GM18502 (cell line): ENCODE measurements around the gene TRPM3.

Experiments
- ATAC-seq: cut with Tn5 transposase; IDR thresholded peaks from one replicate; pipeline ENCODE4 v1.9.1; 2021; ENCODE audit warnings: mild to moderate bottlenecking; ENCODE audit not compliant: unreplicated experiment, poor library complexity

The TRPM3 gene

DNA sequence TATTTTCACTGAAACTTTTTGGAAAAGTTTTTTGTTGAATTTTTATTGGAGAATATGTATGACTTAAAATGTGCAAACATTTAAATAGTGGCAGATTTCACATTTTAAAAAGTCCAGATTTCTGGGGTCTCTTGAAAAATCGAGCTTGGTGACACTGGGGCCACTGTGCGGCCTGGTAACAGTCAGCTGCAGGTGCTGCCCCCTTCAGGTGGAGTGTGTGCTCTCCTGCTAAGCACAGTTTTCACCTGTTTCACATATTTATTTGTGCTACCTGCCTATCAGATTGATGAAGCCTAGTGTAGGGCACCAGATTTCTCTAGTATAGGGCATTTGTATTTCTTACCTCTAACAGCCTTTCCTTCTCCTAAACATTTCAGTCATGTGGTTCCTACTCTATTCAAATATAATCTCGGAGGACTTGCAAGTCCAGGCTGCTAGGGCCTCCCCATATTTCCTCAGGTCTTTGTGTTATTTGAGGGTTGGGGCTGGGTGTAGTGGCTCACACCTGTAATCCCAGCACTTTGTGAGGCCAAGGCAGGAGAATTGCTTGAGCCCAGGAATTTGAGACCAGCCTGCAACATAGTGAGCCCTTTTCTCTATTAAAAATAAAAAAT, 611.2 kb downstream of the TRPM3 start:
- no peak for ATAC-seq

DNA sequence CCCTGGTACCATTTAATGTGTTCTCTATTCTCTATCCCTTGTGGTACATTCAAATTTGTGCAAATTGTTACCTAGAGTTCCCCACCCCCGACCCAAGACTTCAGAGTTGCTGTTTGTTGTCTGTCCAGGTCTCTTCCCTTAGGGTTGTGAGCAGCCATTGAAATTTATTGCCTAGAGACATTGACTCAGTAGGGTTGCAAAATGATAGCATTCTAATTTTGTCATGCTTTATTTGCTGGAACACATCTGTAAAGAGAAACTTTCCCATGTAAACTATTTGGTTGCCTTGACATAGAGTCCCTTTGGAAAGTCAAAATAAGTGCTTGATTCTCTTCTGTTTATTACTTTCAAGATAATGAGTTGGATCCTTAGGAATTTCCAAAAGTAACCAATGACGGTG, 615.3 kb downstream of the TRPM3 start:
- no peak for ATAC-seq

DNA sequence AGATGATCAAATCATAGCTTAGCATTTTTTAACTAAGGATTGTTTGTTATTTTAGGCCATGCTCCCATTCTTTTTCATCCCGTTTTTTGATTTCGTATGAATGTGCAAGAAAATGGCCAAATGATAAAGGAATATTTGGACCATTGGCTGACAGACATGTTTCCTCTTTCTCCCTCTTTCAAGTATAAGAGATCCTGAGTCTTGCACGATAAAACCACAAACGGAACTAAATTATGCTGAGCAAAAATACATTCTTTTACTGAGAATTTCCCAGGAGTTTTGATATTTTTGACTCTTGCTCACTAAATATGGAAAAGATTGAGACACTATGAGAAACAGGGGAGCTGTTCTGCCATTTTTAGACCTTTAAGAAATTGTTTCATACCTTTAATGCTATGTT, 616.6 kb downstream of the TRPM3 start:
- ATAC-seq, result no peak

DNA sequence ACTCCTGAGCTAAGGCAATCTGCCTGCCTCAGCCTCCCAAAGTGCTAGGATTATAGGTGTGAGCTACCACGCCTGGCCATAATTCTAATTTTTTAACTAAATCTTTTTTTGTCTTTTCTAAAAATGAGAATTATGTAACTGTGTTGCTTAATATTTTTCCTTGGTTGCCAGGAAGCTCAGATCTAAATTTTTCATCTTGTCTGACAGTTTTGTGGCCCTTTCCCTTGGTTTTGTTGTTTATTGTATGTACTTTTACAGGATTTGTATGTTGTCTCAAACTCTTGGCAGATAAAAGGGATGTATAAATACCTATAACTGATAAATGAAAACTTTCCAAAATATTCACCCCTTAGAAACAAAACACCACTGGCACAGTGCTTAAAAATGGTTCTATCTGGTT, 618.7 kb downstream of the TRPM3 start:
- no peak for ATAC-seq

DNA sequence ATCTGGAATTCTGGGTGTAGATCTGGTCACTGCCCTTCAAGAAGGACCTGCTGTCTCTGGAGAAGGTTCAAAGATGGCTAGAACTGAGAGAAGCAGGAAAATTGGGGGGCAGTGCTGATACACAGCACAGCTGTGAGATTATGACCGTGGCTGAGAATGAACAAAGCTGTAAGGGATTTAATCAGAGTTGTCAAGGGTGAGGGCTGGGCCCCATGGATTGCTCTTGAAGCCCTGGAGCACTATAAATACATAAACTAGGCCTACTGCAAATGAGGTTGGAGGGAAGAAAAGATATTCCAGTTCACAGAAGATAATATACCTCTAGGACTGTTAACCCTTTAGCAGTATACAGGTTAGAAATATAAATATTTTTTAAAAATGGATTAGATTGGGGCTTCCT, 620.6 kb downstream of the TRPM3 start:
- no peak for ATAC-seq

DNA sequence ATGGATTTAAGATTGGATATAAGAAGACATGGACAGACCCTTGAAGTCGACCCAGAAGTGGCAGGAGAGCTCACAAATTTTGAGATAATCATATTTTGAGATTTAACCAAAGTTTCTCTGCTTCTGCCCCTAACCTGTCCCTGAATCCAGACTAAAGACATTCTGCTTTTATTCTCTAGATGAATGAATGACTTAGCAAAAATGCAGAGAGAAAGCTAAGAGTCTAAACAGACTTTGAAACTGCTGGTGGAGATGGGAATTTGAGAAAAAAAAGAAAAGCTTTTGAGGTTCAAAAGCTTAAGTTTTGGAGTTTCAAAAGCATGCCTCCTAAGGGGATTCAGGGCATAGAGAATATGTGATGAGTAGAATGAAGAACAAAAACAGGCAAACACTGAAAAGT, 621.8 kb downstream of the TRPM3 start:
- no peak for ATAC-seq

DNA sequence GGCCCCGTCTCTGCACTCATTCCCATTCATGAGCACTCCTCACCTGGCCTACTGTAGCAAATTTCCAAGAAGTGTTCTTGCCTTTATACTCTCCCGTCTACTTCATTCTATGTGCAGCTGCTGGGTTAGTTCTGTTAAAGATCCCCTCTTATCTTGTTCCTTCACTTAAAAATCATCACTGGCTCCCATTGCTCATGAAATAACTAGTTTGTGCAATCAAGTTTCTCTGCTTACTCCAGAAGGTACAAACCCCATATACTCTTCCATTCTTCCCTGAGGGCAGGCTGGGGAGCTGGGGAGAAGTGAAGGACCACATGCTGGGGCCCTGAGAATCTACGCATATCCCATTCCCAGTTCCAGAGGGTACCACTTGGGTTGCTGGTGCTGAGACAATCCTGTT, 622.6 kb downstream of the TRPM3 start:
- ATAC-seq, result no peak

DNA sequence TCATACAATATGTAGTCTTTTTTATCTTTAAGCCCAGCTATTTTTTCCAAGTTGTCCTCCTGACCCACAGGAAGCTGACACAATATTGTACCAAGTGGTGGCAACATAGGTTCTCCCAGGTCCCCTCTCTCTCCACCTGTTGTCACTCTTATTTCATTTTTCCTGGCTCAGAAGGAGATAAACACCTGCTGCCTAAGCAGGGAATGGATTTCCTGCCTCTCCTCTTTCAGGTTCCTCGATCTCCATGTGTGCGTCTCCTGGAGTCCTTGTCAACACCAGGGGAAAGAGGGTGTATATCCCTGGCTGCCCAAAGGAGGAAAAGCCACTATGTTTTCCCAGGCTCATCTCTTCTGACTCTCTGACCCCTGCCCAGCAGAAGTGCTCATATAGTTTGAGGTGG, 625.2 kb downstream of the TRPM3 start:
- no peak for ATAC-seq

DNA sequence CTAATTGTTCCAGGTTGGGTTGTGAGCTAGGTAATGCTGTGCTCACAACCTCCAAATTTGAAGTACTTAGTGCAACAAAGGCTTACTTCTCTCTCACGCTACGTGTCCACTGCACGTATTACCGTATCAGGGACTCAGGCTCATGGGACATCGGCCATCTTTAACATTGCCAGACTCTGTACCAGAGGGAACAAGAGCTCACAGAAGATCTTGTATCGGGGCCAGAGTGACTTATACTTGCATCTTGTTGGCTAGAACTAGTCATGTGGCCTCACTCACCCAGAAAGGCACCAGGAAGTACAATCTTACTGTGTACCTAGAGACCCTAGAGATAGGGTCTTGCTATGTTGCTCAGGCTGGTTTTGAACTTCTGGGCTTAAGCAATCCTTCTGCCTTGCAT, 625.9 kb downstream of the TRPM3 start:
- ATAC-seq, result no peak

DNA sequence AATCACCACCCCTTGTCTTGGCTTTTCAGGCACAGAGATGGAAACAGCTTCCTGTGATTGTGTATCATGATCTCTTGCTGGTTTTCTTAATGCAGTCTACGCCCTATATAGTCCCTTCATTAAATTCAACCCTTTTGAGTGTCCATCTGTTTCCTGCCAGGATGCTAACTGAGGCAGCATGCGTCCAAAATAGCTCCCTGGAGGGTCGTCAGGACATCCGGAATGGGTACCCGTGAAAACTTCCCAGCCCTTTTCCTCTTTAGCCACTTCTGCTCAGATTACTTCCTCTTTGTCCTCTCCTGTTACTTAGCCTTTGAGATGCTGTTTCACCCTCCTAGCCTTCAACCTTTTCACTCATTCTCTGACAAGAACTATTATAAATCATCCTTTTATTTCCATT, 627.2 kb downstream of the TRPM3 start:
- no peak for ATAC-seq

DNA sequence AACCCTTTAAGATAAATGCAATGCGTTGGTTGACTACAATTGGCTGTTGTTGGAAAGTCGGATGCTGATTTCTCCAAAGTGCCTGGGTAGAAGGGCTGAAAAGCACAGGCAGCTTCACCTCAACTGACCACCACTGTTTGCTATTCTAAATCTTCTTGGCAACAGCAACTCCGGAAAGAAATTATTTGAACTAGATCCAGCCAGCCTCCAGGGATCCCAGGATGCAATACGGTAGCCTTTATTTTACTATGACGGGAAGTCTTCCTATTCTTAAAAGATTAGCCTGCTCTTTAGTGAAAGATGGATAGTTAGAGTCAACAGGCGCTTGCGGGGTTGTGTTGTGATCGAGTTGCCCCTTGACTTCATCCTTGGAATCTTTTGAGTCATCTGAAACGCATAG, 628.4 kb downstream of the TRPM3 start:
- ATAC-seq, result no peak

DNA sequence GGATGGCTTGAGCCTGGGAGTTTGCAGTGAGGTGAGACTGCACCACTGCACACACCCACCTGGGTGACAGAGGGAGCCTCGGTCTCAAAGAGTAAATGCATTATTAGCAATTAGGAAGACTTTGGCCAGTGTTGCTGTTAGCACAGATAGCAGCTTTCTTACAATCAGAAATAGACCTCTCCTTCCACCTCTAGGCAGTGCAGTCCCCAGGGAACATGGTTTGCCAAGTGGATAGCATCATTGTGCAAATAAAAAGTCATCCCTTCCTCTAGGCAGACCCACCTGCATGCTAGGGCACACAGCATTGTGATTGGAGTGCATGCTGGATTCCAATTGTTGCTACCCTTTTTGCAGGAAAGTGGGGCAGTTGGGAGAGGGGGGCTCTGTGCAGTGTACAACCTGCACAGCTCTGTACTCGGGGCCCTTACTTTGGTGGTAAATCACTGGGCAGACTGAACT, 629.1 kb downstream of the TRPM3 start:
- no peak for ATAC-seq

DNA sequence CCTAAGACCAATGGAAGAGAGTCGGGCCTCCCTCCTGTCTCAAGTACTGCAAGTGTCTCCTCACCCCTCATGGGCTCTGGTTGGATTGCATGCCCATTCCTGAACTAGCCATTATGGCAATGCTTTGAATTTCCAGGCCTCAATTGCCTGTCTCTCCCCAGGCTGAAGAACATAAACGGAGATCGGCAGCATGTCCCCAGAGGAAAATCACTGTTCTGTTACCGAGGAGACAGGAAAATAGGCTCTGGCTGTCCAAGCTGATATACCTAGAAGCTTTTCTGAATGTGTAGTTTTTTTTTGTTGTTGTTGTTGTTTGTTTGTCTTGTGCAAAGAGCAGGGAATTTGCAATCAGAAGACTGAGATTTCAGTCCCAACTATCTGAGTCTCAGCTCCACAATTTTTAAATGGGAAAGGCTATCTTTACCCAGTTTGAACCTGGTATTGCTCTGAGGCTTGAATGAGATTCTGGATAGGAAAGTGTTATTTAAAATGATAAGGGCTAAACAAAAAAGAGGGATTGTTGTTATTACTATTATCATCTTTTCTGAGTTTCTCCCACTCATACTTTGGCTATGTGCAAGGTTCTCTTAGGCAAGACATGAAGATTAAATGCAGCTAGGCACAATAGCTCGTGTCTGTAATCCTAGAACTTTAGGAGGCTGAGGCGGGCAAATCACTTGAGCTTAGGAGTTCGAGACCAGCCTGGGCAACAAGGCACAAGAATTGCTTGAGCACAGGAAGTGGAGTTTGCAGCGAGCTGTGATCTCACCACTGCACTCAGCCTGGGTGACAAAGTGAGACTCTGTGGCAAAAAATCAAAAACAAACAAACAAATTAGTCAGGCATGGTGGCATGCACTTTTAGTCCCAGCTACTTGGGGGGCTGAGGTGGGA, 629.7 kb downstream of the TRPM3 start:
- ATAC-seq, result no peak

DNA sequence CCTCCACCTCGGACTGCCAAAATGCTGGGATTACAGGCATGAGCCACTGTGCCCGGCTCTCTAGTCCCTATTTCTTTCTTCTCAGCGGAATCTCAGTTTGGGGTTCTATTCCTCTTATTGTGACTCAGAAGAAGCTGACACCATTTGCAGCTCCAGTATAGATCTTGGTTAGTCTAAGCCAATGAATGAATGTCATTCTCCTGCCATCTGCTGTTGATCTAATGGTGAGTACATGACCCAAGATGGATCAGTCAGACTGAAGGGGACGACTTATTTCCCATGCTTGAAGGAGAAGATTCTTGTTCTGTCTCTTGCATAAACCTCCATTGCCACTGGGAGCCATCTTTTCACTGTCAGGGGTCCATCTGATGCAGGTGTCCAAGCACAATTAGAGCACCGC, 630.9 kb downstream of the TRPM3 start:
- no peak for ATAC-seq

DNA sequence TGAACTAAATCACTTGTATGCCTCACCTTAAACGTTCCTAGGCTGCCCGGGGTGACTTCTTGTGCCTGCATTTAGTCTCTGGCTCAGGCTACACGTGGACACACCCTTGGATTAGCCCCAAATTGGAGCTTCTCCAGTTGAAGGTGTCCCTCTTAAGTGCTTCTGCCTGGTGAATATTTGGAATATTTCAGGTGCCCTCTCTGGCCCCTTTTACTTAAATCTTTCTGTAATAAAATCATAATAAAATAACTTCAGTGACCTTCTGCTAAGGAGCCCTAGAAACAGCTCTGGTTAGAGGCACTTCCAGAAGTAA, 632.7 kb downstream of the TRPM3 start:
- no peak for ATAC-seq

DNA sequence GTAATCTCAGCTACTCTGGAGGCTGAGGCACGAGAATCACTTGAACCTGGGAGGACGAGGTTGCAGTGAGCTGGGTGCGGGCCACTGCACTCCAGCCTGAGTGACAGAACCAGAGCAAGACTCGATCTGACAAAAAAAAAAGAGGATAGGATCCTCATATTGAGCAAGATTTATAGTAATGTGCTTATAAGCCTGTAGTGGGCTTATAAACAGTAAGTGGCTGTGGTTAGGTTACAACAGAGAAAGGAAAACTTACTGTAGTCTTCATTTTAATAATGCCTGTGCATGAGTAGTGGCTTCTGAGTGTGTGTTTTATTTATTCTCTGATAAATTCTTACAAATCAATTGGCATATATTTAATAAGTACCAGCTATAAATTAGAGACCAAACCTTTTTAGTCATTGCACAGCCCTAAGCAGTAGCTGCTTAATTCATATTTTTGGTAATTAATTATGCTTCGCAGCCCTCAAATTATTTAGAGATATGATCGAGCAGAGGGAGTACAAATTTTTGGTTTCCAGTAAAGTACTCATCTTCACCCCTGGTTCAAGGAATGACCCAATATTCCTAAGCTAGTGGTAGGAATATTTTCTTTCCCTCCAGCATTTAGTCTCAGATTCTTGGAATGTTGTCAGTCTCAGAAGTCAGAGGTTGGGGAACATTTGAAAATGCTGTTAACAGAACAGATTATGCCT, 633.2 kb downstream of the TRPM3 start:
- no peak for ATAC-seq

DNA sequence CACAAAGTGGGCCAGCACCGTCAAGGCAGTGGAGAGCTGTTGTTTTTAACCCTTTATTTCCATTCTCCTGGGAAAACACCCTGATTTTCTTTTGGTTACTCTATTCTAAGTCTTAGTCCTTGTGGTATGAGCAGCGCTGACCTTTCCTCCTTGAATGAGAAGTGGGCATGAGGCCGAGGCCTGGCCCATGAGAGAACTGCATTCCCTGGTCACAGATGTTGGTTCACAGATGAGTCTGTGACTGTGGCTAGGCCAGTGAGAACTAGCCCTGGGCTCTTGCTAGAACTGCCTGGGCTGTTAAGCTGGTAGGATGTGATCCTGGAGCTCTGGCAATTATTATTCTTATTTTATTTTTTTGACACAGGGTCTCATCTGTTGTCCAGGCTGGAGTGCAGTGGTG, 635.3 kb downstream of the TRPM3 start:
- no peak for ATAC-seq

DNA sequence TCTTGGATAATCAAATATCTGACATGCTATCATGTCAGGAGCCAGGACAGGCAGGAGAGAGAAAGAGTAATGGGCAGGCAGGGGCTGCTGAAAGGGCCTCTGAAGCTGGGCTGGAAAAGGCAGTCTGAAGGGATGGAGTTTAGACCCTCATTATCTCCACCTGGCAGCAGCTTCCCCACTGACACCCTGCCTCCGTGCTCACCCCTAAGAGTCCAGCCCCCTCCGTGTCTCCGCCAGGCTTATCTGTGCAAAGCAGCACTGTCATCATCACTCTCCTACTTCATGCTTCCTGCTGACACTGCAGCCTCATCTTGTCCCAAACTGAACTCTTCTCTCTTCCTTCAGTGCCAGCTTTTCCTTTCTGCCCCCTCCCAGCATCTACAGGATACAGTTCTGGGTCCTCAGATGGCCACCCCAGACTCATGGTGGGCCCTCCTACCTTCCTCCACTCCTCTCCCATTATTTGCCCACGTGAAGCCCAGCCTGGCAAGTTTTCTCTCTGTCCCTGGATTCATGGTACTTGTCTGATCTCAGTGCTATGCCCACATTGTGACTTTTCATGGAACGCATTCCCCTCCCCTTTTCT, 636.1 kb downstream of the TRPM3 start:
- ATAC-seq, result no peak

DNA sequence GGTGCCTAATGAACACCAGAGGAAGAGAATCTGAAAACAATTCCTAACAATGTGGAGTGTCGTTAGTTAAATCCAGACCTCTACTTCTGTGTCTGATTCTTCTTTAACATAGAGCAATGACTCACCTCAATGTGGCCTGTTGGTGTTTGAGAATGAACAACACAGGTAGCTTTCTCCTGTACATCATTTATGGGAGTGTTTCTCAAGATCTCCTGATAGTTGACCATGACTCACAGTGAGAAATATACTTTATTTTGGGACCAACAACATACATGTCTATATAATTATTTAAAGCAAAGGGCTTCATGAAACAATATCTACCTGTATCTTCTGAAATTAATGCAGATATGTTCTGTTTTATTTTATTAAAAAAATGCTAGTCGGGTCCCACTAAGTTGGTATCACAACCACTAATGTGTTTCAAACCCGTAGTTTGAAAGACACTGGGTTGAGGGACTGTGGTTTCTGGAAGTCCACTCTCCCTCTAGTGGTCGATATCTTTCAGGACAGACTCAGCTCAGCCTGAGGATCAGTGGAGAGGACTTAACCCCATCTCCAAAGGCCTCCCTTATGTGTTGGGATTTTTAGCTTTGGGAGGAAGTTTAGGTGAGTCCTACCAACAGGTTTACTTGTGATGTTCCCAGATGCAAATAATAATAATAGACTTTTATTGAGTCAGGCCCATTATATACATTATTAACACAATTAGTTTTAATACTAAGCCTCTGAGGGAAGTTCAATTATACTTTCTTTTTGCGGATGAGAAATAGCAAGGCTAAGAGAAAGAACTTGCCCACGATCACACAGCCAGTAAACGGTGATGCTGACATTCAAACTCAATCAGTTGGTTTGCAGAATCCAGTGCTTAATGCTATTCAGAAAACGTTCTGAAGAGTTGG, 636.9 kb downstream of the TRPM3 start:
- ATAC-seq, result peak; percentile 79

DNA sequence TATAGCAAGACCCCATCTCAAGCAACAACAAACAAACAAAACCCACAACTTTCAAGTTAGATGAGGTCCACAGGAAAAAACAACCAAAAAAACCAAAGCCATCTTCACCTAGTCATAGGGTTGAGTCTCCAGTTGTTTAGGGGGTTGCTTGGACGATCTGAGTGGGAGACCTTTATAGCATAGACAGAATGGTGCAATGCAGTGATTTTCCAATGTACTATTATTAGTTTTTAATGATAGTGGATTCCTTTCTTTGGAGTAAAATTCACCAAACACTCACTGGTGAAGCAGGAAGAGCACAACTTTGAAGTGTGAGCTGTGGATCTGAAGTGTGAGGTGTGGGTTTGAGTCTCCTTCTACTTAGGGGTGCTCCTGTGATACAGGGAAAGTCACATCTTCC, 640.0 kb downstream of the TRPM3 start:
- no peak for ATAC-seq
